T-helper 2 cell (primary cell): Measurements from ENCODE around the gene RIMKLB.
"Not testable (repeated sequence)": the region's sequence is repeated elsewhere in the genome, so short reads cannot be mapped to it uniquely, and the experiment has no call there.

ENCODE experiments used
- DNase-seq, 5 experiments: peaks; one replicate each; pipeline versions ENCODE4 v3.0.0 to v3.0.0-alpha.2; 2012 to 2022

Gene RIMKLB

GRCh38 chr12:8695116-8695515 is 2.7 kb upstream of the RIMKLB start:
- DNase-seq = no peak

- no peak for DNase-seq
These were observed 1.2 kb upstream of the RIMKLB start for GRCh38 chr12:8696442-8697090.

GRCh38 chr12:8697120-8697475 is 693 bp upstream of the RIMKLB start:
- DNase-seq = peak in 2 of 5 experiments; percentile 2 to 21

GRCh38 chr12:8698132-8698851 is 501 bp downstream of the RIMKLB start:
- DNase-seq = peak; percentile 11 to 35 (median 16)

- DNase-seq = no peak
These were observed 1.1 kb downstream of the RIMKLB start for GRCh38 chr12:8698879-8699278.

GRCh38 chr12:8699714-8700113 is 1.9 kb downstream of the RIMKLB start:
- no peak for DNase-seq

- no peak for DNase-seq
These were observed 3.4 kb downstream of the RIMKLB start for GRCh38 chr12:8701046-8701660.

- no peak for DNase-seq
These were observed 4.4 kb downstream of the RIMKLB start for GRCh38 chr12:8702159-8702558.

- DNase-seq = no peak
These were observed 11.5 kb downstream of the RIMKLB start for GRCh38 chr12:8709124-8709830.

- DNase-seq = no peak
These were observed 14.8 kb downstream of the RIMKLB start for GRCh38 chr12:8712572-8712971.

GRCh38 chr12:8722286-8722800 is 24.6 kb downstream of the RIMKLB start:
- DNase-seq = no peak

GRCh38 chr12:8734873-8735381 is 37.1 kb downstream of the RIMKLB start:
- DNase-seq = no peak

GRCh38 chr12:8742501-8742900 is 44.7 kb downstream of the RIMKLB start:
- no peak for DNase-seq

- not testable (repeated sequence) for DNase-seq
These were observed 45.3 kb downstream of the RIMKLB start for GRCh38 chr12:8743121-8743520.

GRCh38 chr12:8745631-8746030 is 47.8 kb downstream of the RIMKLB start:
- not testable (repeated sequence) for DNase-seq

GRCh38 chr12:8746046-8746445 is 48.3 kb downstream of the RIMKLB start:
- no peak for DNase-seq

GRCh38 chr12:8760076-8760475 is 62.3 kb downstream of the RIMKLB start:
- not testable (repeated sequence) for DNase-seq

- DNase-seq = not testable (repeated sequence)
These were observed 64.9 kb downstream of the RIMKLB start for GRCh38 chr12:8762701-8763100.

- DNase-seq = not testable (repeated sequence)
These were observed 68.3 kb downstream of the RIMKLB start for GRCh38 chr12:8766121-8766520.

- no peak for DNase-seq
These were observed 72.7 kb downstream of the RIMKLB start for GRCh38 chr12:8770499-8770898.

GRCh38 chr12:8771072-8771471 is 73.3 kb downstream of the RIMKLB start:
- no peak for DNase-seq

GRCh38 chr12:8773461-8773860 is 75.7 kb downstream of the RIMKLB start:
- no peak for DNase-seq

- DNase-seq = no peak
These were observed 81.5 kb downstream of the RIMKLB start for GRCh38 chr12:8779281-8779680.
